ENCODE data around the gene MUC4.
"Not testable (repeated sequence)": the region's sequence is repeated elsewhere in the genome, so short reads cannot be mapped to it uniquely, and the experiment has no call there.

The MUC4 gene

GRCh38 chr3:195736866-195737490 lies 74.8 kb downstream of the MUC4 start:
- TF ChIP-seq, protein P1, sequence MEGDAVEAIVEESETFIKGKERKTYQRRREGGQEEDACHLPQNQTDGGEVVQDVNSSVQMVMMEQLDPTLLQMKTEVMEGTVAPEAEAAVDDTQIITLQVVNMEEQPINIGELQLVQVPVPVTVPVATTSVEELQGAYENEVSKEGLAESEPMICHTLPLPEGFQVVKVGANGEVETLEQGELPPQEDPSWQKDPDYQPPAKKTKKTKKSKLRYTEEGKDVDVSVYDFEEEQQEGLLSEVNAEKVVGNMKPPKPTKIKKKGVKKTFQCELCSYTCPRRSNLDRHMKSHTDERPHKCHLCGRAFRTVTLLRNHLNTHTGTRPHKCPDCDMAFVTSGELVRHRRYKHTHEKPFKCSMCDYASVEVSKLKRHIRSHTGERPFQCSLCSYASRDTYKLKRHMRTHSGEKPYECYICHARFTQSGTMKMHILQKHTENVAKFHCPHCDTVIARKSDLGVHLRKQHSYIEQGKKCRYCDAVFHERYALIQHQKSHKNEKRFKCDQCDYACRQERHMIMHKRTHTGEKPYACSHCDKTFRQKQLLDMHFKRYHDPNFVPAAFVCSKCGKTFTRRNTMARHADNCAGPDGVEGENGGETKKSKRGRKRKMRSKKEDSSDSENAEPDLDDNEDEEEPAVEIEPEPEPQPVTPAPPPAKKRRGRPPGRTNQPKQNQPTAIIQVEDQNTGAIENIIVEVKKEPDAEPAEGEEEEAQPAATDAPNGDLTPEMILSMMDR (IDR thresholded peaks at IDR 0.05; ENCODE audit: low read depth, low read length, missing control alignments) = no peak
- no peak overlapping the region for H3K4me3 ChIP-seq (replicated peaks; ENCODE audit: low read depth, low read length)
- DNase-seq (ENCODE audit: extremely low read depth, low read depth) = no peak

- no peak overlapping the region for H3K4me3 ChIP-seq (replicated peaks; ENCODE audit: low read depth, low read length)
- TF ChIP-seq, protein P1 (IDR thresholded peaks at IDR 0.05; ENCODE audit: low read depth, low read length, missing control alignments) = no peak
- DNase-seq (ENCODE audit: extremely low read depth, low read depth) = no peak
These were observed 76.6 kb downstream of the MUC4 start for GRCh38 chr3:195735036-195735695.

DNA sequence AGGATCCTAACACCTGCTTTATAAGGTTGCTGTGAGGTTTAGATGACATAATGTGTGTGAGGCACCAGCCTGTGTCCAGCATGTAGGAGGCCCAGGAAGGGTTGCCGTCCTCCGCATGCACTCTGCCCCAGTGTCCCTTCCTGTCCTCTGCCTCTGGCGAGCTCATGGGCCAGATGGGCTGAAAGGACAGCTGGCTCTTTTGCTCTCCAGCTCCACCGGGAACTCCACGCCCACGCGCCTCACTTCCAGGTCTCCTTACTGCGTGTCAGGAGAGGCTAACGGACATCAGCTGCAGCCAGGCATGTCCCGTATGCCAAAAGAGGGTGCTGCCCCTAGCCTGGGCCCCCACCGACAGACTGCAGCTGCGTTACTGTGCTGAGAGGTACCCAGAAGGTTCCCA lies 78.8 kb downstream of the MUC4 start:
- DNase-seq (ENCODE audit: extremely low read depth, low read depth) = no peak
- H3K4me3 ChIP-seq (replicated peaks; ENCODE audit: low read depth, low read length) = no peak overlapping the region
- TF ChIP-seq, protein P1 (IDR thresholded peaks at IDR 0.05; ENCODE audit: low read depth, low read length, missing control alignments) = no peak

- TF ChIP-seq, protein P1 (IDR thresholded peaks at IDR 0.05; ENCODE audit: low read depth, low read length, missing control alignments) = no peak
- no peak overlapping the region for H3K4me3 ChIP-seq (replicated peaks; ENCODE audit: low read depth, low read length)
- DNase-seq (ENCODE audit: extremely low read depth, low read depth) = no peak
These were observed 80.3 kb downstream of the MUC4 start for GRCh38 chr3:195731356-195731905.

DNA sequence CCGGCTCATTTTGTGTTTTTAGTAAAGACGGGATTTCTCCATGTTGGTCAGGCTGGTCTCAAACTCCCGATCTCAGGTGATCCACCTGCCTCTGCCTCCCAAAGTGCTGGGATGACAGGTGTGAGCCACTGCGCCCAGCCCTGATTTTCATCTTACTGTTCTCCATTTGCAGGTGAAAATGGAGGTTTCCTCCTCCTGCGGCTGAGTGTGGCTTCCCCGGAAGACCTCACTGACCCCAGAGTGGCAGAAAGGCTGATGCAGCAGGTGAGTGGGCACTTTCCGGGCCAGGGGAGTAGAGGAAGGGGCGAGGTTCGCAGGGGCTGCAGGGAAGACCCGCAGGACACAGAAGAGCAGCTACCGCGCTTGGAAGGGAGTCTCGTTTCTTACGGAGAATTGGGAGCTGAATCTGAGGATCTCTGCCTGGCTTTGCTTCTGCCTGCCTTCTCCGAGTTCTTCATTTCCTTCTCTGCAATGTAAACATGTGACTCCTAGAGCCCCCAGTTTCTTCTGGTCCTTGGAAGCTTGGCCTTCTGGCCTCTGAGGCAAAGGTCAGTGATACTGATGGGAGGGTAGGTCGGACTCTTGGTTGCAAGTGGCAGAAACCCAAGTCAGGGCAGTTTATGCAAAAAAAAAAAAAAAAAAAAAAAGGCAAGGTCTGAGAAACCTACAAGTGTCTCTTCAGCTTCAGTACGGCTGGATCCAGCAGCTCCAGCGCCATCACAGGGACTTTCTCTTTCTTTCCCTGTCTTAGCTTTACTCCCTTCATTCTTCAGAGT lies 82.1 kb downstream of the MUC4 start:
- no peak for DNase-seq (ENCODE audit: extremely low read depth, low read depth)
- H3K4me3 ChIP-seq (replicated peaks; ENCODE audit: low read depth, low read length) = no peak overlapping the region
- TF ChIP-seq, protein P1 (IDR thresholded peaks at IDR 0.05; ENCODE audit: low read depth, low read length, missing control alignments) = no peak

- not testable (repeated sequence) for H3K4me3 ChIP-seq (replicated peaks; ENCODE audit: low read depth, low read length); DNase-seq (ENCODE audit: extremely low read depth, low read depth)
These were observed 82.9 kb downstream of the MUC4 start for GRCh38 chr3:195728789-195729188.
